Cardiac fibroblast (primary cell): ENCODE measurements around the gene SIRT7.

Source experiments
- DNase-seq, 2 donors: peaks; one replicate each; pipeline versions ENCODE4 v3.0.0 to v3.0.0-alpha.2; 2010; ENCODE audit warnings: low read depth in 2 of 2
- H3K4me3 ChIP-seq, 2 donors: replicated peaks in 1 of 2; 1 replicate in 1 of 2; 2 replicates in 1 of 2; pipeline ENCODE4 v1.5.1; 2011; ENCODE audit warnings: low read depth in 2 of 2, low read length in 2 of 2, mild to moderate bottlenecking in 2 of 2, moderate library complexity in 1 of 2
- CTCF ChIP-seq: IDR thresholded peaks from one replicate; pipeline ENCODE4 v1.5.1; 2011; ENCODE audit warnings: low read depth, mild to moderate bottlenecking, low read length, inconsistent platforms

The SIRT7 gene

DNA sequence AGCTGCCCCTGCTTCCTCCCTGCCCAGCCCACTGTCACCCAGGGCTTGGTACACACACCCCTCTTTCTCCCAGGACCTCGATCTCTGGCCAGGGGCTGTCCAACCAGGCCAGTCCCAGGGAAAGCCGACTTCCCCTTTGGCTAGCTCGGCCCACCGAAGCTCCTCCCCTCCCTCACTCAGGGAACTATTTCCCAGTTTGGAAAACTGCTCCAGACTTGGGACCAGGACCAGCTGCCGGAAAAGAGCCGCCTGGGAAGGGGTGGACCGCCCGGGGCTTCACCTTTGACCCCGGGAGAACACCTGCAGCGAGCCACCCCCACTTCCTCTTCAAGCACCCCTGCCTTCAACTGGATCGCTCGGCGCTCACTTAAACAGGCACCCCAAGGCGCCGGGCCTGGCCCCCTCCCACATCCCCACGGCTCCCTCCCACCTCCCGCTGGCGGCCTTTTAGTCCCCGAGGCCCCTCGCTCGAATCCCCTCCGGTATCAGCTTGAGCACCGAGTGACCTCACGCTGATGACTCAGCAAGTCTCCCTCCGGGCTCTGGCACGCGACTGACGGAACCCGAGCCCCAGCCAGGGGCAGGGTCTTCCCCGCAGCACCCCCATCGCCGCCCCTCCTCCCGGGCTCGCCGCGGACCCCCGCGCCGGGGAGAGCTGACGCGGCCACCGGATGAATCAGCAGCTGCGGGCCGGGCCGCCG, 8.6 kb upstream of the SIRT7 start:
- DNase-seq: peak; percentile 71 to 90
- no peak for TF ChIP-seq CTCF
- peak overlapping the region; percentile 77 to 87 for H3K4me3 ChIP-seq

DNA sequence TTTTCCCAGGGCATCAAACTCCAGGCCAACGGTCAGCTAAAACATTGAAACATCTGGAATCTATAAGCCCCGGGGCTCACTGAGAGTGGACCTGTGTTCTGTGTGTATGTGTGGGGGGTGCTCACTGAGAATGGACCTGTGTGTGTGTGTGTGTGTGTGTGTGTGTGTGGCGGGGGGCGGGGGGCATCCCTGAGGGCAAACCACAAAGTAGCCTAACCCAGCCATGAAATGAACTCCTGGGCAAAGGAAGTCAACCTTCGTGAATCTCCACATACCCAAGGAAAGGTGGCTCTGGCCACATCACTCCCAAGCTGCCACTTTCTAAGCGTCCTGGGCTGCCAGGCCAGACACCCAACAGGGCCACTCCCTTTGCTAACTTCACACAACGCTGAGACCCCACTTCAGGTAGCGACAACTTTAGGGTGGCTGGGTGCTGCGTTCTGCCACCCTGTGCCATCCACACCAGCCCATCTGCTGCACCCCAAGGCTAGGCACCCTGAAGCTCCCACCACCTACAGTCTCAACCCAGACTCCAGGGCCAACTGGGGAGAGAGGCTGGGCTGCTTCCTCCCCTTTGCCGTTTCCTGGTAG, 8.0 kb upstream of the SIRT7 start:
- no peak for DNase-seq
- peak overlapping the region; percentile 77 to 87 for H3K4me3 ChIP-seq
- TF ChIP-seq CTCF: no peak

GRCh38 chr17:81924557-81925532, 6.9 kb upstream of the SIRT7 start:
- H3K4me3 ChIP-seq: no peak overlapping the region
- no peak for DNase-seq
- no peak for TF ChIP-seq CTCF

- H3K4me3 ChIP-seq: peak overlapping the region; percentile 34 to 48
- no peak for TF ChIP-seq CTCF
- peak; percentile 80 to 87 for DNase-seq
Measured at GRCh38 chr17:81923302-81924260, 5.6 kb upstream of the SIRT7 start.

DNA sequence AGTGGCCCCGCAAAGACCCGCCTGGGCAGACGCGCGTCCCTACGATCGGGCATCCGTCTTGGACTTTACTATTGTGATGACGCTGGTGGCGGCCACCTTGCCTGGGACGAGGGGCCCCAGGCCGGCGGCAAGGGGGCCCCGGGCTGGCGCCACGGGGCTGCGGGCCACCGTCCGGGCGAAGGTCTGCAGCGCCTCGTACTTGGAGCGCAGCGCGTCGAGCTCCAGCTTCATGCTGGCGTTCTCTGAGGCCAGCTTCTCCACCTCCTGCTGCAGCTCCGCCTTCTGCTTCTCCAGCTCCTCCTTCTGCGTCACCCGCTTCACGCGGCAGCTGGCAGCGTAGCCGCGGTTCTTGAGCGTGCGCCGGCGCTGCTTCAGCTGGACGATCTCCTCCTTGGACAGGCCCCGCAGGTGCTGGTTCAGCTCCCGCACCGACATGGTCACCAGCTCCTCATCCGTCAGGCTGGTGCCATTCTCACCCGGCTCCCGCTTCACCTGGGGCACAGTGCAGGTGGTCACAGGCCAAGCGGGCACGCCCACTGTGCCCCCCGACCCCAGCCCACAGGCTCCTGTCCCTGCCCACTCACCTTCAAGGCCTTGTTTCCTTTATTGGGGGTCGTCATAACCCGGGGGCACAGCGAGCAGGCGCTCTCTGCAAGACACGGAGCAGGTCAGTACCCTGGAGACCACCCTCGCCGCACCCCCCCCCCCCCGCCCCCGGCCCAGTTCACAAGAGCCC, 4.8 kb upstream of the SIRT7 start:
- peak overlapping the region; percentile 34 to 48 for H3K4me3 ChIP-seq
- TF ChIP-seq CTCF: no peak
- no peak for DNase-seq
